SIG-M5 treated with dmso at 0.1 percent for 504 hours (cell line): ENCODE results near the gene VASN.

Experiments
- DNase-seq: peaks from one replicate; lab custom pipeline; 2025; ENCODE audit not compliant: unreplicated experiment; lab: John Stamatoyannopoulos, UW

Gene VASN

GRCh38 chr16:4370570-4371356, 885 bp upstream of the VASN start:
- no peak for DNase-seq

- no peak for DNase-seq
These were observed 441 bp downstream of the VASN start for GRCh38 chr16:4372001-4372577.

- no peak for DNase-seq
These were observed 1.1 kb downstream of the VASN start for GRCh38 chr16:4372578-4373355.

- no peak for DNase-seq
These were observed 1.8 kb downstream of the VASN start for GRCh38 chr16:4373356-4373908.

- no peak for DNase-seq
These were observed 2.5 kb downstream of the VASN start for GRCh38 chr16:4373909-4374742.

GRCh38 chr16:4375717-4376116, 4.1 kb downstream of the VASN start:
- DNase-seq, result no peak

GRCh38 chr16:4376126-4376892, 4.7 kb downstream of the VASN start:
- DNase-seq, result no peak

GRCh38 chr16:4376893-4377572, 5.4 kb downstream of the VASN start:
- no peak for DNase-seq

GRCh38 chr16:4377573-4378154, 6.0 kb downstream of the VASN start:
- no peak for DNase-seq

GRCh38 chr16:4378161-4378666, 6.6 kb downstream of the VASN start:
- DNase-seq, result no peak

GRCh38 chr16:4378999-4379690, 7.5 kb downstream of the VASN start:
- DNase-seq, result no peak

- no peak for DNase-seq
These were observed 8.7 kb downstream of the VASN start for GRCh38 chr16:4380119-4381063.

GRCh38 chr16:4381072-4381934, 9.7 kb downstream of the VASN start:
- DNase-seq, result no peak

GRCh38 chr16:4381935-4382794, 10.5 kb downstream of the VASN start:
- no peak for DNase-seq

- DNase-seq, result no peak
These were observed 11.2 kb downstream of the VASN start for GRCh38 chr16:4382795-4383357.
